Large intestine (tissue), 12 donors: ENCODE data around the gene KDM6B. TPM values are rescaled to one million over a fixed set of nuclear protein-coding genes. Genes with fewer than 3 reads are reported as not detected.
A peak's percentile ranks its signal among the peaks of the same experiment; 100 is the strongest.

ENCODE experiments used
- DNase-seq, 2 donors: peaks; one replicate each; pipeline versions ENCODE4 v3.0.0 to v3.0.0-alpha.2; 2013
- H3K27ac ChIP-seq: one replicate; pipeline ENCODE4 v1.5.1; 2013; ENCODE audit warnings: low read length
- H3K27me3 ChIP-seq: 2 replicates; pipeline ENCODE4 v1.6.1; 2013; ENCODE audit warnings: low read length; ENCODE audit not compliant: control insufficient read depth, insufficient read depth
- H3K36me3 ChIP-seq: 2 replicates; pipeline ENCODE4 v1.6.1; 2013; ENCODE audit warnings: low read length; ENCODE audit not compliant: control insufficient read depth, insufficient read depth
- H3K4me1 ChIP-seq: one replicate; pipeline ENCODE4 v1.6.1; 2013; ENCODE audit warnings: low read length; ENCODE audit not compliant: control insufficient read depth, insufficient read depth
- H3K4me3 ChIP-seq: one replicate; pipeline ENCODE4 v1.5.1; 2013; ENCODE audit warnings: low read length
- H3K9me3 ChIP-seq: one replicate; pipeline ENCODE4 v1.6.1; 2013; ENCODE audit warnings: mild to moderate bottlenecking, low read depth, low read length, moderate library complexity; ENCODE audit not compliant: control insufficient read depth
- WGBS: methylation state at CpG from one replicate; pipeline ENCODE4 v1.1.5; 2013; ENCODE audit warnings: low lambda C conversion rate; ENCODE audit not compliant: insufficient coverage; 5-methylcytosine and 5-hydroxymethylcytosine counted together
- long read RNA-seq, 11 donors: transcript quantifications; one replicate each; lab custom pipeline, GENCODE V29; 2026
- polyA plus RNA-seq: library from polyadenylated mRNA; unstranded; fragments of 120-200 nt; gene quantifications from one replicate; pipeline ENCODE4 v1.2.1, GENCODE V29; 2013

KDM6B gene, protein sequence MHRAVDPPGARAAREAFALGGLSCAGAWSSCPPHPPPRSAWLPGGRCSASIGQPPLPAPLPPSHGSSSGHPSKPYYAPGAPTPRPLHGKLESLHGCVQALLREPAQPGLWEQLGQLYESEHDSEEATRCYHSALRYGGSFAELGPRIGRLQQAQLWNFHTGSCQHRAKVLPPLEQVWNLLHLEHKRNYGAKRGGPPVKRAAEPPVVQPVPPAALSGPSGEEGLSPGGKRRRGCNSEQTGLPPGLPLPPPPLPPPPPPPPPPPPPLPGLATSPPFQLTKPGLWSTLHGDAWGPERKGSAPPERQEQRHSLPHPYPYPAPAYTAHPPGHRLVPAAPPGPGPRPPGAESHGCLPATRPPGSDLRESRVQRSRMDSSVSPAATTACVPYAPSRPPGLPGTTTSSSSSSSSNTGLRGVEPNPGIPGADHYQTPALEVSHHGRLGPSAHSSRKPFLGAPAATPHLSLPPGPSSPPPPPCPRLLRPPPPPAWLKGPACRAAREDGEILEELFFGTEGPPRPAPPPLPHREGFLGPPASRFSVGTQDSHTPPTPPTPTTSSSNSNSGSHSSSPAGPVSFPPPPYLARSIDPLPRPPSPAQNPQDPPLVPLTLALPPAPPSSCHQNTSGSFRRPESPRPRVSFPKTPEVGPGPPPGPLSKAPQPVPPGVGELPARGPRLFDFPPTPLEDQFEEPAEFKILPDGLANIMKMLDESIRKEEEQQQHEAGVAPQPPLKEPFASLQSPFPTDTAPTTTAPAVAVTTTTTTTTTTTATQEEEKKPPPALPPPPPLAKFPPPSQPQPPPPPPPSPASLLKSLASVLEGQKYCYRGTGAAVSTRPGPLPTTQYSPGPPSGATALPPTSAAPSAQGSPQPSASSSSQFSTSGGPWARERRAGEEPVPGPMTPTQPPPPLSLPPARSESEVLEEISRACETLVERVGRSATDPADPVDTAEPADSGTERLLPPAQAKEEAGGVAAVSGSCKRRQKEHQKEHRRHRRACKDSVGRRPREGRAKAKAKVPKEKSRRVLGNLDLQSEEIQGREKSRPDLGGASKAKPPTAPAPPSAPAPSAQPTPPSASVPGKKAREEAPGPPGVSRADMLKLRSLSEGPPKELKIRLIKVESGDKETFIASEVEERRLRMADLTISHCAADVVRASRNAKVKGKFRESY (N-terminal part only)
- polyA plus RNA-seq, result 24.9 TPM
- long read RNA-seq, donor 1, result 0 reads
- long read RNA-seq, donor 2, result 0 reads
- long read RNA-seq, donor 3, result 0 reads
- long read RNA-seq, donor 4, result 0 reads
- long read RNA-seq, donor 5, partial matches to known transcripts, result 12 of 12 reads
- long read RNA-seq, donor 5, other reads (novel, unspliced or antisense), result 0 of 12 reads
- long read RNA-seq, donor 6, partial matches to known transcripts, result 5 of 5 reads
- long read RNA-seq, donor 6, other reads (novel, unspliced or antisense), result 0 of 5 reads
- long read RNA-seq, donor 7, partial matches to known transcripts, result 75 of 110 reads
- long read RNA-seq, donor 7, other reads (novel, unspliced or antisense), result 35 of 110 reads
- long read RNA-seq, donor 8, partial matches to known transcripts, result 5 of 5 reads
- long read RNA-seq, donor 8, other reads (novel, unspliced or antisense), result 0 of 5 reads
- long read RNA-seq, donor 9, partial matches to known transcripts, result 5 of 5 reads
- long read RNA-seq, donor 9, other reads (novel, unspliced or antisense), result 0 of 5 reads
- long read RNA-seq, donor 10, result 0 reads
- long read RNA-seq, donor 11, result 0 reads

GRCh38 chr17:7833795-7834541, at the start of gene KDM6B:
Gene KDM6B (plus strand): TSS chr17:7834217. CDS start chr17:7845555, 11,338 bp downstream.
- Histone ChIP-seq H3K27me3 (peaks cover 2% of the 10 kb centered on the region), H3K4me3 (peak within 1 kb of the TSS; percentile 56), H3K4me1 (peaks cover 24% of the 10 kb centered on the region), H3K27ac (peak within 1 kb of the TSS; percentile 96), H3K36me3 (no peaks in the 10 kb centered on the region), H3K9me3 (no peaks in the 10 kb centered on the region)
- DNase-seq, result peak; percentile 92 to 96
- no CpG with 5 or more reads among the region's 49 CpGs for WGBS

- H3K27ac ChIP-seq, result no peak overlapping the region
- H3K36me3 ChIP-seq, result no peaks in the 10 kb centered on the region
- peaks cover 5% of the 10 kb centered on the region for H3K9me3 ChIP-seq
- no peak overlapping the region for H3K4me3 ChIP-seq
- H3K27me3 ChIP-seq, result peaks cover 3% of the 10 kb centered on the region
- H3K4me1 ChIP-seq, result no peaks in the 10 kb centered on the region
- no CpG with 5 or more reads among the region's 21 CpGs for WGBS
- no peak for DNase-seq
Observed at GRCh38 chr17:7786866-7787265, 47.2 kb upstream of the KDM6B start.

DNA sequence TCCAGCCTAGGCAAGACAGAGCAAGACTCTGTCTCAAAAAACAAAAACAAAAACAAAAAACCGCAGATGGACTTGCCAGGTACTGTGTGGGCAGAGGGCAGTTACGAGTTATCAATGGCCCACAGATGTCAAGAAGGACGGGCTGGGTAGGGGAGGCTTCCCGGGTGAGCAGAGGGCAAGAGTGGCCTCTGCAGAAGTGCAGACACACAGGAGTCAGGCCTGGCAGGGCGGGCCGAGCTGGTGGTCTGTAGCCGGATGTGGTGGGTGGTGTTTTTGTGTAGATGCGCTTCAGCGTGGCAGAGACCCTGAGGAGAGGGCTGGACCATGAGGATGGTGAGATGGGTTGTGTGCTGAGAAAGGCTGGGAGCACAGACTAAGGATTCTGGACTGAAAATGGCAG, 44.9 kb upstream of the KDM6B start:
- no peak overlapping the region for H3K4me3 ChIP-seq
- WGBS, result 50% methylated on average over 2 of the region's 9 CpGs

DNA sequence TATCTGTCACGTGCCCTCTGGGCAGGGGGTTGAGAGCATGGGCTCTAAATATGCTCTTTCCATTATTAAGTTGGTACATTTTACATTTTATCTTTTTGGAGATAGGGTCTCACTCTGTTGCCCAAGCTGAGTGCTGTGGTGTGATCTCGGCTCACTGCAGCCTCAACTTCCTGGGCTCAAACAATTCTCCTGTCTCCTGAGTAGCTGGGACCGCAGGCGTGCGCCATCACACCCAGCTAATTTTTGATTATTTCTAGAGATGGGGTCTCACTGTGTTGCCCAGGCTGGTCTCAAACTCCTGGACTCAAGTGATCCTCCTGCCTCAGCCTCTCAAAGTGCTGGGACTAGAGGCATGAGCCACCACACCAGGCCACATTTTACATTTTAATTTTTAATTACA, 43.9 kb upstream of the KDM6B start:
- no peak overlapping the region for H3K4me3 ChIP-seq
- no peaks in the 10 kb centered on the region for H3K4me1 ChIP-seq
- WGBS, result no CpG with 5 or more reads among the region's 5 CpGs
- no peaks in the 10 kb centered on the region for H3K9me3 ChIP-seq
- H3K36me3 ChIP-seq, result no peaks in the 10 kb centered on the region
- no peaks in the 10 kb centered on the region for H3K27me3 ChIP-seq
- H3K27ac ChIP-seq, result no peak overlapping the region
- DNase-seq, result no peak

More for the DNA sequence above, 44.9 kb upstream of the KDM6B start:
- Histone ChIP-seq H3K36me3 (no peaks in the 10 kb centered on the region), H3K27me3 (no peaks in the 10 kb centered on the region), H3K4me1 (no peaks in the 10 kb centered on the region), H3K9me3 (no peaks in the 10 kb centered on the region), H3K27ac (no peak overlapping the region)
- no peak for DNase-seq

GRCh38 chr17:7792611-7793010, 41.4 kb upstream of the KDM6B start:
- WGBS, result no CpG with 5 or more reads among the region's 17 CpGs
- Histone ChIP-seq H3K27me3 (no peaks in the 10 kb centered on the region), H3K4me1 (no peaks in the 10 kb centered on the region), H3K4me3 (no peak overlapping the region), H3K36me3 (no peaks in the 10 kb centered on the region), H3K27ac (no peak overlapping the region), H3K9me3 (no peaks in the 10 kb centered on the region)
- DNase-seq, result no peak

DNA sequence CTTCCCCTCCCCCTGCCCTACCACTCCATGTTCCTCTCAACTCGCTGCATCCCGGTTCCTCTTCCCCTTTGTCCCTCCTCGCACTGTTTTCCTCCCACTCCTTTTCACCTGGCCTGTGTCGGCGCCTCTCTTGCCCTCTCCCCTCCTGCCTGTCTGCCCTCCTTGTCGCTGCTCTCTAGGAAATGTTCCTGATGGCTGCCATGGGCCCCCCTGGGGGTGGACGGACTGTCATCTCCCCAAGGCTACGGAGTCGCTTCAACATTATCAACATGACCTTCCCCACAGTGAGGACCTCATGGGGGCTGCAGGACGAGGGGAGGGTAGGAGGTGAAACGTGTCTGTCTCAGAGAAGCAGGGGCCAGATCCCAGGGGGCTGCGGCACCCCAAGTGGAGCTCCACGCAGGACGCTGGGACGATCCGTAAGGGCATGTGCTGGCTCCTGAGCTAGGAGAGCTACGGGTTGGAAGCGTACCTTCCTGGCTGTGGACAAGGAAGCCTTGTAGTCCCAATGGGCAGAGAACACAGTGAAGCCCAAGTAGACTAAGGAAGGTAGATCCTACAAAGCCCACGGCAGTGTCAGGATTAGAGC, 39.8 kb upstream of the KDM6B start:
- no peaks in the 10 kb centered on the region for H3K9me3 ChIP-seq
- H3K4me3 ChIP-seq, result no peak overlapping the region
- no peak overlapping the region for H3K27ac ChIP-seq
- H3K27me3 ChIP-seq, result peaks cover 3% of the 10 kb centered on the region
- DNase-seq, result no peak
- 48% methylated on average over 3 of the region's 19 CpGs for WGBS
- no peaks in the 10 kb centered on the region for H3K36me3 ChIP-seq
- no peaks in the 10 kb centered on the region for H3K4me1 ChIP-seq

GRCh38 chr17:7797976-7798375, 36.0 kb upstream of the KDM6B start:
- Histone ChIP-seq H3K4me3 (no peak overlapping the region), H3K9me3 (no peaks in the 10 kb centered on the region), H3K27me3 (peaks cover 3% of the 10 kb centered on the region), H3K36me3 (no peaks in the 10 kb centered on the region), H3K27ac (no peak overlapping the region), H3K4me1 (no peaks in the 10 kb centered on the region)
- DNase-seq, result no peak
- WGBS, result no CpG with 5 or more reads among the region's 13 CpGs

DNA sequence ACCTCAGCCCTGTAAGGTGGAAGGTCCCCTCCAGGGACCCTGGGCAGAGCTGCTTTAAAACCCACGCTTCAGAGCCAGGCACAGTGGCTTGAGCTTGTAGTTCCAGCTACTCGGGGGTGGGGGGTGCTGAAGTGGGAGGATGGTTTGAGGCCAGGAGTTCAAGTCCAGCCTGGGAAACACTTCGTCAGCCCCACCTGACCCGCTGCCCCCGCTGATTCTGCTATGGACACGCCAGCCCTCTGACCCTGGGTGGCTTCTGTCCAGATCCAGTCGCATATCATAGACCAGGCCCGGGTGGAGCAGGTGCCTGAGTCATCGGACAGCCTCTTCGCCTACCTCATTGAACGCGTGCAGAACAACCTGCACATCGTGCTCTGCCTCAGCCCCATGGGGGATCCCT, 35.2 kb upstream of the KDM6B start:
- no peaks in the 10 kb centered on the region for H3K4me1 ChIP-seq
- H3K36me3 ChIP-seq, result no peaks in the 10 kb centered on the region
- DNase-seq, result no peak
- H3K4me3 ChIP-seq, result no peak overlapping the region
- H3K9me3 ChIP-seq, result no peaks in the 10 kb centered on the region
- H3K27ac ChIP-seq, result no peak overlapping the region
- H3K27me3 ChIP-seq, result peaks cover 3% of the 10 kb centered on the region
- WGBS, result no CpG with 5 or more reads among the region's 13 CpGs

DNA sequence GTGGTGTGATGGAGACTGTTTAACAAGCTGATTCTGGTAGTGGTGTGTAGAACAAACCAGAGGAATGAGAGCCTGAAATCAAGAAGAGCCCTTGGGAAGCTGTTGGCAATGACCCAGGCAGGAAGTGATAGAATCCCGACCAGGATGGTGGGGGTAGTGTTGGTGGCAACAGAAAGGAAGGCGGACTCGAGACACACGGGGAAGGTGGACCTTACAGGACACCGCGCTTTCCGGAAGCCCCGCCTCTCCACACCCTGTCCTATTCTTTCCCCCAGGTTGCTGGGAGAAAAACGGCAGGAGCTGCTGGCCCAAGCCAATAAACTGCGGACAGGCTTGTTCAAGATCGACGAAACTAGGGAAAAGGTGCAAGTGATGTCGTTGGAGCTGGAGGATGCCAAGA, 30.0 kb upstream of the KDM6B start:
- Histone ChIP-seq H3K4me3 (no peak overlapping the region), H3K9me3 (no peaks in the 10 kb centered on the region), H3K4me1 (no peaks in the 10 kb centered on the region), H3K36me3 (no peaks in the 10 kb centered on the region), H3K27me3 (peaks cover 7% of the 10 kb centered on the region), H3K27ac (no peak overlapping the region)
- no CpG with 5 or more reads among the region's 13 CpGs for WGBS
- DNase-seq, result peak in 1 of 2 donors; percentile 20
